ENCODE measurements around the gene TMEM147. TPM values are rescaled to one million over a fixed set of nuclear protein-coding genes. Genes with fewer than 3 reads are reported as not detected.

Gene TMEM147
- total and polyA plus RNA-seq, 2 of the 13 experiments (the other 11 are each of a cell fraction or from before 2014, with no cell fraction given) = 141 to 176 TPM

GRCh38 chr19:35502751-35503150, 42.7 kb upstream of the TMEM147 start:
- Histone ChIP-seq H3K27me3 (ENCODE audit: control insufficient read depth in 1 of 2, insufficient read depth in 2 of 2, low read length in 2 of 2) (no peaks in the 10 kb centered on the region), H3K79me2 (ENCODE audit: insufficient read depth, low read length) (no peaks in the 10 kb centered on the region), H2AFZ (ENCODE audit: low read length) (no peak overlapping the region), H3K36me3 (replicated peaks in 1 of 2; ENCODE audit: control insufficient read depth in 1 of 2, insufficient read depth in 2 of 2, low read length in 2 of 2) (peaks cover 3 to 15% of the 10 kb centered on the region in 2 experiments; a peak in 3 of 5 replicates), H3K4me1 (ENCODE audit: insufficient read depth, low read length) (peaks cover 17% of the 10 kb centered on the region), H3K27ac (ENCODE audit: extremely low read length, insufficient read depth, low read length) (no peak overlapping the region), H3K9me3 (ENCODE audit: low read length) (no peaks in the 10 kb centered on the region), H3K4me2 (ENCODE audit: low read depth, low read length) (no peak overlapping the region), H3K9ac (ENCODE audit: insufficient read depth, low read depth, low read length) (no peak overlapping the region), H3K4me3 (replicated peaks in 1 of 3; ENCODE audit: insufficient read depth in 1 of 3, low read depth in 2 of 3, low read length in 3 of 3) (no peak overlapping the region), H4K20me1 (ENCODE audit: insufficient read depth, low read length) (no peaks in the 10 kb centered on the region)
- WGBS (ENCODE audit: low lambda C conversion rate) = 98% methylated on average over 4 of the region's 4 CpGs
- intact Hi-C loops (cut with micrococcal nuclease; ENCODE audit: unreplicated experiment) = no loop called here
- DNase-seq (ENCODE audit: low spot score) (no peak), FAIRE-seq (no peak), ATAC-seq (no peak)
- ChIA-PET CTCF (ENCODE audit: low intra/inter-chr PET ratio, low total read pairs) (no interaction called here), POLR2A (interaction anchor here (1.6 kb wide), 1 partner anchor 8 kb away, joined by 4 read pairs; no protein-coding TSS in a partner anchor)
- in situ Hi-C loops (cut with HindIII; ENCODE audit: extremely low pct_ligation_motif_present, low pct_unique_long_range_greater_than_20kb) = no loop called here
- BruUV-seq (replicated peaks) = no TSS peak
- TF ChIP-seq ZNF761 (CRISPR knock-in tag; conservative IDR thresholded peaks at IDR 0.05) (no peak), ZFY (CRISPR knock-in tag; IDR thresholded peaks at IDR 0.05) (no peak), SYNCRIP (IDR thresholded peaks at IDR 0.05; ENCODE audit: insufficient read depth, low read depth, low read length) (no peak), KLF9 (CRISPR knock-in tag; IDR thresholded peaks at IDR 0.05; ENCODE audit: low read depth) (no peak), NCOA1 (CRISPR knock-in tag; IDR thresholded peaks at IDR 0.05) (no peak), ZNF33A (CRISPR knock-in tag; IDR thresholded peaks at IDR 0.05; ENCODE audit: borderline replicate concordance) (no peak), PAXIP1 (CRISPR knock-in tag; conservative IDR thresholded peaks at IDR 0.05) (no peak), SIN3B (IDR thresholded peaks at IDR 0.05; ENCODE audit: low read length) (no peak), AKNA (CRISPR knock-in tag; IDR thresholded peaks at IDR 0.05; ENCODE audit: borderline replicate concordance) (no peak), MAF1 (CRISPR knock-in tag; IDR thresholded peaks at IDR 0.05; ENCODE audit: borderline replicate concordance) (no peak), GABPA (IDR thresholded peaks at IDR 0.05; ENCODE audit: low read depth, low read length) (no peak), GABPA (CRISPR knock-in tag; IDR thresholded peaks at IDR 0.05; ENCODE audit: low read depth) (no peak), ZNF281 (CRISPR knock-in tag; IDR thresholded peaks at IDR 0.05; ENCODE audit: borderline replicate concordance) (no peak), CCDC6 (CRISPR knock-in tag; IDR thresholded peaks at IDR 0.05) (no peak), TAF15 (IDR thresholded peaks at IDR 0.05; ENCODE audit: low read depth, low read length, poor library complexity, severe bottlenecking) (no peak)

All from HepG2 (cell line).